Aorta (tissue), 5 donors: ENCODE data around the gene UBL5. TPM values are rescaled to one million over a fixed set of nuclear protein-coding genes. Genes with fewer than 3 reads are reported as not detected.
"Not testable (repeated sequence)": the region's sequence is repeated elsewhere in the genome, so short reads cannot be mapped to it uniquely, and the experiment has no call there.

Experiments
- ATAC-seq: fragments of 200-7000 bp; cut with Tn5 transposase; one replicate; pipeline ENCODE4 v1.9.1; 2022; ENCODE audit warnings: moderate library complexity; ENCODE audit not compliant: low FRiP score
- DNase-seq, 2 donors: peaks; one replicate each; pipeline ENCODE4 v3.0.0-alpha.2; 2020
- H3K27ac ChIP-seq, 2 donors: one replicate each; pipeline ENCODE4 v1.5.1; 2013; ENCODE audit warnings: low read length in 2 of 2, mild to moderate bottlenecking in 2 of 2, moderate library complexity in 2 of 2, control low read depth in 1 of 2, inconsistent platforms in 1 of 2, low read depth in 1 of 2
- H3K27me3 ChIP-seq, 2 donors: one replicate each; pipeline ENCODE4 v1.6.1; 2013; ENCODE audit warnings: control low read depth in 1 of 2, low read length in 1 of 2, mild to moderate bottlenecking in 1 of 2, moderate library complexity in 1 of 2; ENCODE audit not compliant: insufficient read depth in 2 of 2, control insufficient read depth in 1 of 2
- H3K36me3 ChIP-seq, 2 donors: one replicate each; pipeline ENCODE4 v1.6.1; 2013; ENCODE audit warnings: control low read depth in 1 of 2, low read length in 1 of 2, mild to moderate bottlenecking in 1 of 2; ENCODE audit not compliant: insufficient read depth in 2 of 2, control insufficient read depth in 1 of 2
- H3K4me1 ChIP-seq, 2 donors: one replicate each; pipeline ENCODE4 v1.6.1; 2013; ENCODE audit warnings: low read length in 2 of 2, control low read depth in 1 of 2, mild to moderate bottlenecking in 1 of 2, moderate library complexity in 1 of 2; ENCODE audit not compliant: insufficient read depth in 2 of 2, control insufficient read depth in 1 of 2
- H3K4me3 ChIP-seq, 2 donors: one replicate each; pipeline ENCODE4 v1.5.1; 2013; ENCODE audit warnings: low read length in 2 of 2, control low read depth in 1 of 2, mild to moderate bottlenecking in 1 of 2
- H3K9me3 ChIP-seq: one replicate; pipeline ENCODE4 v1.6.1; 2013; ENCODE audit warnings: mild to moderate bottlenecking, low read length; ENCODE audit not compliant: control insufficient read depth
- WGBS, 2 donors: extraction: QIAGEN DNeasy Blood & Tissue Kit; methylation state at CpG; one replicate each; pipeline ENCODE4 v1.1.7; 2013; 5-methylcytosine and 5-hydroxymethylcytosine counted together
- intact Hi-C, 2 donors: fragments of 100-400 bp; cut with DNase I; formaldehyde crosslinking; loops; one replicate each; pipeline versions ENCODE4 v1.14.2 to v1.15.0; 2022
- polyA plus RNA-seq, 2 donors: library from polyadenylated mRNA; stranded (reverse); fragments of 200-250 nt; gene quantifications; one replicate each; pipeline ENCODE4 v1.2.3, GENCODE V29; 2013
- total RNA-seq, 2 donors: library from RNA; stranded (reverse); fragmentation: NEBNext Ultra II Directional; extraction: Animal tissue kit (Norgen Biotek cat#: 25700); gene quantifications; one replicate each; pipeline ENCODE4 v1.2.1, GENCODE V29; 2021
- donor health status: healthy with polysubstance abuse.
- donor health status: Bipolar disorder and iron deficiency.
- donor health status: DM: no; HTN: no; CAD: no.
- donor health status: DM: no; HTN: no; CAD: no.
- donor health status: DM: yes; HTN: yes; CAD: no.

The UBL5 gene
- total and polyA plus RNA-seq, 4 donors = 207 to 1,147 (median 412) TPM

- Histone ChIP-seq H3K4me1 (no peaks in the 10 kb centered on the region), H3K27ac (no peak overlapping the region), H3K9me3 (no peaks in the 10 kb centered on the region), H3K27me3 (no peaks in the 10 kb centered on the region), H3K36me3 (no peaks in the 10 kb centered on the region), H3K4me3 (no peak overlapping the region)
- intact Hi-C loops = no loop called here
- 90 to 91% methylated on average over 10 of the region's 10 CpGs for WGBS, 2 donors
- ATAC-seq (no peak), DNase-seq (no peak)
Measured at GRCh38 chr19:9801976-9802375, 25.7 kb upstream of the UBL5 start.

- ATAC-seq (no peak), DNase-seq (no peak)
- WGBS, 2 donors = 95 to 98% methylated on average over 3 of the region's 3 CpGs
- peaks cover 4 to 8% of the 10 kb centered on the region in 2 donors for H3K36me3 ChIP-seq
- no peak overlapping the region for H3K27ac ChIP-seq
- H3K4me1 ChIP-seq = no peaks in the 10 kb centered on the region
- H3K4me3 ChIP-seq = no peak overlapping the region
- intact Hi-C loops = no loop called here
- no peaks in the 10 kb centered on the region for H3K9me3 ChIP-seq
- no peaks in the 10 kb centered on the region for H3K27me3 ChIP-seq
Measured at GRCh38 chr19:9806803-9807202, 20.9 kb upstream of the UBL5 start.

GRCh38 chr19:9808855-9809824, 18.6 kb upstream of the UBL5 start:
- H3K4me1 ChIP-seq = no peaks in the 10 kb centered on the region
- H3K27ac ChIP-seq = no peak overlapping the region
- DNase-seq (no peak), ATAC-seq (no peak)
- H3K9me3 ChIP-seq = no peaks in the 10 kb centered on the region
- peaks cover 4 to 8% of the 10 kb centered on the region in 2 donors for H3K36me3 ChIP-seq
- no peak overlapping the region for H3K4me3 ChIP-seq
- no peaks in the 10 kb centered on the region for H3K27me3 ChIP-seq
- intact Hi-C loops = no loop called here
- WGBS, 2 donors = 90 to 94% methylated on average over 11 of the region's 11 CpGs

GRCh38 chr19:9811139-9811538, 16.6 kb upstream of the UBL5 start:
- Histone ChIP-seq H3K27me3 (no peaks in the 10 kb centered on the region), H3K4me3 (no peak overlapping the region), H3K9me3 (no peaks in the 10 kb centered on the region), H3K36me3 (peaks cover 4 to 8% of the 10 kb centered on the region in 2 donors), H3K27ac (no peak overlapping the region), H3K4me1 (no peaks in the 10 kb centered on the region)
- DNase-seq (no peak), ATAC-seq (no peak)
- WGBS, 2 donors = 95 to 98% methylated on average over 21 of the region's 21 CpGs
- intact Hi-C loops = no loop called here

GRCh38 chr19:9818175-9818733, 9.5 kb upstream of the UBL5 start:
- Histone ChIP-seq H3K4me1 (no peaks in the 10 kb centered on the region), H3K9me3 (no peaks in the 10 kb centered on the region), H3K27me3 (no peaks in the 10 kb centered on the region), H3K4me3 (peak overlapping the region; percentile 77 to 88), H3K27ac (peak overlapping the region in 1 of 2 donors; percentile 65), H3K36me3 (no peaks in the 10 kb centered on the region)
- ATAC-seq = peak; percentile 5
- intact Hi-C loops = loop anchor here in 1 of 2 donors (2.0 kb wide), 1 partner anchor 25 kb away; no protein-coding TSS in a partner anchor
- no peak for DNase-seq
- 3 to 4% methylated on average over 36 to 39 of the region's 39 CpGs for WGBS, 2 donors

GRCh38 chr19:9818734-9819595, 8.8 kb upstream of the UBL5 start, which contains the start of gene FBXL12:
Gene FBXL12, minus strand, starts transcription at chr19:9819079. Its CDS starts 266 bp downstream, at chr19:9818813.
- ATAC-seq (peak; percentile 98), DNase-seq (peak; percentile 100)
- Histone ChIP-seq H3K4me3 (peak within 1 kb of the TSS; percentile 77 to 88), H3K36me3 (no peaks in the 10 kb centered on the region), H3K27ac (peak within 1 kb of the TSS in 1 of 2 donors; percentile 65), H3K9me3 (no peaks in the 10 kb centered on the region), H3K4me1 (no peaks in the 10 kb centered on the region), H3K27me3 (no peaks in the 10 kb centered on the region)
- 0 to 1% methylated on average over 72 to 82 of the region's 82 CpGs for WGBS, 2 donors
- intact Hi-C loops = loop anchor here (1.0 to 2.0 kb wide), 2 partner anchors 26 to 27 kb away; no protein-coding TSS in a partner anchor

GRCh38 chr19:9819596-9819909, 8.2 kb upstream of the UBL5 start:
- Histone ChIP-seq H3K36me3 (no peaks in the 10 kb centered on the region), H3K4me1 (no peaks in the 10 kb centered on the region), H3K27ac (peak overlapping the region in 1 of 2 donors; percentile 14), H3K9me3 (no peaks in the 10 kb centered on the region), H3K27me3 (no peaks in the 10 kb centered on the region), H3K4me3 (no peak overlapping the region)
- ATAC-seq = no peak
- 0 to 1% methylated on average over 21 of the region's 21 CpGs for WGBS, 2 donors
- no peak for DNase-seq
- intact Hi-C loops = loop anchor here (1.0 to 2.0 kb wide), 2 partner anchors 27 kb away; no protein-coding TSS in a partner anchor

- WGBS, 2 donors = 89 to 91% methylated on average over 8 of the region's 8 CpGs
- DNase-seq, ATAC-seq, H3K4me1 ChIP-seq, H3K36me3 ChIP-seq, H3K4me3 ChIP-seq, intact Hi-C loops, H3K9me3 ChIP-seq, H3K27me3 ChIP-seq: not testable (repeated sequence)
- peak overlapping the region in 1 of 2 donors; percentile 45 for H3K27ac ChIP-seq
Measured at GRCh38 chr19:9820034-9820433, 7.7 kb upstream of the UBL5 start.
